Endodermal cell (in vitro differentiated cells): ENCODE data around the gene TUT7. TPM values are rescaled to one million over a fixed set of nuclear protein-coding genes. Genes with fewer than 3 reads are reported as not detected.
"Not testable (repeated sequence)": the region's sequence is repeated elsewhere in the genome, so short reads cannot be mapped to it uniquely, and the experiment has no call there.

ENCODE experiments used
- DNase-seq: peaks from one replicate; pipeline ENCODE4 v3.0.0-alpha.2; 2017
- H3K27ac ChIP-seq: 2 replicates; pipeline ENCODE4 v1.5.1; 2013; ENCODE audit warnings: mild to moderate bottlenecking, low read depth, low read length, moderate library complexity
- H3K27me3 ChIP-seq: 2 replicates; pipeline ENCODE4 v1.6.1; 2013; ENCODE audit warnings: mild to moderate bottlenecking, low read length, moderate library complexity; ENCODE audit not compliant: insufficient read depth, control insufficient read depth, poor library complexity, severe bottlenecking
- H3K36me3 ChIP-seq: 2 replicates; pipeline ENCODE4 v1.7.0; 2013; ENCODE audit warnings: mild to moderate bottlenecking, low read length, moderate library complexity; ENCODE audit not compliant: control insufficient read depth, insufficient read depth
- H3K4me1 ChIP-seq: one replicate; pipeline ENCODE4 v1.7.0; 2013; ENCODE audit warnings: low read length; ENCODE audit not compliant: control insufficient read depth, insufficient read depth
- H3K4me3 ChIP-seq: 2 replicates; pipeline ENCODE4 v1.5.1; 2013; ENCODE audit warnings: mild to moderate bottlenecking, low read length, moderate library complexity
- H3K9ac ChIP-seq: 2 replicates; pipeline ENCODE4 v1.6.1; 2013; ENCODE audit warnings: mild to moderate bottlenecking, low read length, moderate library complexity; ENCODE audit not compliant: poor library complexity, severe bottlenecking; ENCODE audit errors: extremely low read depth
- H3K9me3 ChIP-seq: 2 replicates; pipeline ENCODE4 v1.6.1; 2013; ENCODE audit warnings: mild to moderate bottlenecking, low read length, moderate library complexity; ENCODE audit not compliant: control insufficient read depth
- H3K27ac Mint-ChIP-seq: 2 replicates; pipeline ENCODE4 v1.8.0; 2020; ENCODE audit warnings: mixed read lengths
- H3K27me3 Mint-ChIP-seq: 2 replicates; pipeline ENCODE4 v1.8.0; 2021; ENCODE audit warnings: mild to moderate bottlenecking, mixed read lengths; ENCODE audit not compliant: insufficient read depth
- H3K36me3 Mint-ChIP-seq: 2 replicates; pipeline ENCODE4 v1.8.0; 2020; ENCODE audit warnings: low read depth, mixed read lengths
- H3K4me1 Mint-ChIP-seq: 2 replicates; pipeline ENCODE4 v1.8.0; 2020; ENCODE audit warnings: mixed read lengths
- H3K4me3 Mint-ChIP-seq: 2 replicates; pipeline ENCODE4 v1.8.0; 2020; ENCODE audit warnings: mild to moderate bottlenecking, moderate library complexity, mixed read lengths
- H3K9me3 Mint-ChIP-seq: 2 replicates; pipeline ENCODE4 v1.8.0; 2020; ENCODE audit warnings: mild to moderate bottlenecking, mixed read lengths
- WGBS, 2 experiments: methylation state at CpG; one replicate each; pipeline versions ENCODE4 v1.1.5 to v1.1.7; 2013; ENCODE audit warnings: missing lambda C conversion rate in 2 of 2, mixed read lengths in 1 of 2; ENCODE audit not compliant: insufficient coverage in 1 of 2, insufficient read length in 1 of 2; 5-methylcytosine and 5-hydroxymethylcytosine counted together
- total RNA-seq, 2 donors: library from RNA; stranded (reverse); fragmentation: NEBNext Ultra II Directional in 1 of 2; extraction: Animal tissue kit (Norgen Biotek cat#: 25700) in 1 of 2; gene quantifications; 2 replicates in 1 of 2; 3 replicates in 1 of 2; pipeline ENCODE4 v1.2.1, GENCODE V29; 2021
- TF ChIP-seq, protein P1 (sequence below): fragments of 200-600 bp; sonication (generic); conservative IDR thresholded peaks from 2 replicates; pipeline ENCODE4 v1.5.0; 2021; ENCODE audit warnings: antibody characterized with exemption, mild to moderate bottlenecking

Gene TUT7
- total RNA-seq, 2 donors from 2014 or later: 25.8 to 38.3 TPM

DNA sequence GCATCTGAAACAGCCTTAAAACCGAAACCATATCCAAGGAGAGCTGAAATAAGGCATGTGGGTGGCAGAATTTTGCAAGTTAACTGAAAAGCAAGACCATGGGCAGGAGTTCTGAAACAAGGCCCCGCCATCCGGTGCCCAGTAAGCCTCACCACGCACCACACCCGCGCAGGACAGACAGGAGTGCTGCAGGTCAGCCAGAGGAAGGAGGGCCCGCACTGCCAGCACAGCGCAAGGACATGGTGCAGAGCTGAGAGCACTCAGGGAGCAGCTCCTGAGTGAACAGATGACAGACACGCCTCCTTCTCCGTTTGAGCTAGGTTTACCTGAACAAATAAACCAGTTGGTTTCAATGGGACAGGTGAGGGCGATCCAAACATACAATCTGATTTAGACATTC is 55.3 kb downstream of the TUT7 start:
- H3K9me3 ChIP-seq: no peaks in the 10 kb centered on the region
- H3K36me3 ChIP-seq: peaks cover 82% of the 10 kb centered on the region

DNA sequence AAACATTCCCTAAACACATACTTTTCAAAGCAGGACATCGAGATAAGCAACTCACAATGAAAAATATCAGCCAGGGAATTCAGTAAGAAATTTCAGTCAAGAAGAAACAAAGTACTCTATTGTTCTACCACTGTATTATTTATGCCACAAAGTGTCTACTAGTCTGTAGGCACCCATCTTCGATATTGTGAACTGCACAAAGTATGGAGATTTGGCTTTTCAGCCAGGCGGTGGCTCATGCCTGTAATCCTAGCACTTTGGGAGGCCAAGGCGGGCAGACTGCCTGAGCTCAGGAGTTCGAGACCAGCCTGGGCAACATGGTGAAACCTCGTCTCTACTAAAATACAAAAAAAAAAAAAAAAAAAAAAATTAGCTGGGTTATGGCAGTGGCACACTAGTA is 63.9 kb downstream of the TUT7 start:
- H3K36me3 ChIP-seq: peaks cover 27% of the 10 kb centered on the region
- H3K9ac ChIP-seq, H3K4me3 ChIP-seq, H3K27ac Mint-ChIP-seq, H3K4me1 Mint-ChIP-seq, H3K4me3 Mint-ChIP-seq, H3K9me3 ChIP-seq, H3K27me3 Mint-ChIP-seq, DNase-seq, H3K4me1 ChIP-seq, H3K27me3 ChIP-seq, H3K9me3 Mint-ChIP-seq, H3K27ac ChIP-seq: not testable (repeated sequence)
- H3K36me3 Mint-ChIP-seq: peaks cover 16% of the 10 kb centered on the region
- WGBS, 2 experiments: 92% methylated on average over 2 to 4 of the region's 6 CpGs

More for the DNA sequence above, 55.3 kb downstream of the TUT7 start:
- Mint-ChIP-seq H3K36me3 (peaks cover 54% of the 10 kb centered on the region), H3K9me3 (no peaks in the 10 kb centered on the region), H3K4me3 (no peak overlapping the region), H3K27me3 (no peaks in the 10 kb centered on the region), H3K27ac (no peak overlapping the region), H3K4me1 (peaks cover 5% of the 10 kb centered on the region)
- Histone ChIP-seq H3K27me3 (no peaks in the 10 kb centered on the region), H3K27ac (no peak overlapping the region), H3K4me1 (no peaks in the 10 kb centered on the region), H3K4me3 (no peak overlapping the region), H3K9ac (no peak overlapping the region)
- DNase-seq: no peak
- TF ChIP-seq, protein P1, sequence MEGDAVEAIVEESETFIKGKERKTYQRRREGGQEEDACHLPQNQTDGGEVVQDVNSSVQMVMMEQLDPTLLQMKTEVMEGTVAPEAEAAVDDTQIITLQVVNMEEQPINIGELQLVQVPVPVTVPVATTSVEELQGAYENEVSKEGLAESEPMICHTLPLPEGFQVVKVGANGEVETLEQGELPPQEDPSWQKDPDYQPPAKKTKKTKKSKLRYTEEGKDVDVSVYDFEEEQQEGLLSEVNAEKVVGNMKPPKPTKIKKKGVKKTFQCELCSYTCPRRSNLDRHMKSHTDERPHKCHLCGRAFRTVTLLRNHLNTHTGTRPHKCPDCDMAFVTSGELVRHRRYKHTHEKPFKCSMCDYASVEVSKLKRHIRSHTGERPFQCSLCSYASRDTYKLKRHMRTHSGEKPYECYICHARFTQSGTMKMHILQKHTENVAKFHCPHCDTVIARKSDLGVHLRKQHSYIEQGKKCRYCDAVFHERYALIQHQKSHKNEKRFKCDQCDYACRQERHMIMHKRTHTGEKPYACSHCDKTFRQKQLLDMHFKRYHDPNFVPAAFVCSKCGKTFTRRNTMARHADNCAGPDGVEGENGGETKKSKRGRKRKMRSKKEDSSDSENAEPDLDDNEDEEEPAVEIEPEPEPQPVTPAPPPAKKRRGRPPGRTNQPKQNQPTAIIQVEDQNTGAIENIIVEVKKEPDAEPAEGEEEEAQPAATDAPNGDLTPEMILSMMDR: no peak
- 90% methylated on average over 10 to 11 of the region's 11 CpGs for WGBS, 2 experiments

GRCh38 chr9:86288499-86289198 is 65.6 kb downstream of the TUT7 start:
- Histone ChIP-seq H3K36me3 (peaks cover 22% of the 10 kb centered on the region), H3K27ac (no peak overlapping the region), H3K4me1 (no peaks in the 10 kb centered on the region), H3K9me3 (no peaks in the 10 kb centered on the region), H3K27me3 (no peaks in the 10 kb centered on the region), H3K9ac (no peak overlapping the region), H3K4me3 (no peak overlapping the region)
- 81% methylated on average over 6 of the region's 6 CpGs; no CpG with 5 or more reads in 1 of the 2 experiments for WGBS, 2 experiments
- TF ChIP-seq, protein P1: no peak
- H3K9me3 Mint-ChIP-seq: no peaks in the 10 kb centered on the region
- H3K36me3 Mint-ChIP-seq: peaks cover 10% of the 10 kb centered on the region
- H3K4me1 Mint-ChIP-seq: no peaks in the 10 kb centered on the region
- no peaks in the 10 kb centered on the region for H3K27me3 Mint-ChIP-seq
- no peak overlapping the region for H3K4me3 Mint-ChIP-seq
- H3K27ac Mint-ChIP-seq: no peak overlapping the region
- DNase-seq: no peak
